Transverse colon (tissue), 3 donors: ENCODE results near the gene DNTT.

Experiments
- EP300 ChIP-seq: sonication (generic); formaldehyde crosslinking; IDR thresholded peaks from one replicate; pipeline ENCODE4 v1.6.1; 2017; ENCODE audit warnings: antibody characterized with exemption, low read depth
- POLR2A ChIP-seq: fragments of 450-650 bp; IDR thresholded peaks from one replicate; pipeline ENCODE4 v1.6.1; 2016; ENCODE audit warnings: antibody characterized with exemption, mild to moderate bottlenecking, moderate library complexity
- POLR2AphosphoS5 ChIP-seq, 3 donors: sonication (generic); formaldehyde crosslinking; IDR thresholded peaks; one replicate each; pipeline ENCODE4 v1.6.1; 2016; ENCODE audit warnings: antibody characterized with exemption in 3 of 3

DNA sequence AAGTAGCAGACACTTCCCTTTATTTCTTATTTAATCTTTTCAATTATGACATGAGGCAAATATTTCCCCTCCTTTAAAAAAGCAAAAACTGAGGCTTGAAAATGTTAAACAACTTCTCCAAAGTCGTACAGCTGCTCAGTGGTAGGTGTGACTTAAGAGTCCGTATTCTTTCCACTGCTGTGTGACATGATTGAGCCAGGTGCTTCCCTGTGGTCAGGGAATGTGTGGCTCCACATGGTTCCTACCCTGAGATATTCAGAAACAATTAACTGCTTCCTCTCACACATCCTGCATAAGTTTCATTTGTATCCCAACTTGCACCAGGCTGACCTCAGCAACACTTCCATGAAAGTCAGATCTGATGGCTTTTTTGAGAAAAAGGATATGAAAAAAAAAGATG, 41.0 kb downstream of the DNTT start:
- no peak for TF ChIP-seq POLR2A
- no peak for TF ChIP-seq EP300
- TF ChIP-seq POLR2AphosphoS5 (IDR thresholded peaks at IDR 0.05), result no peak
